Spleen (tissue), 7 donors: Measurements from ENCODE around the gene FAM53B.

ENCODE experiments used
- POLR2AphosphoS5 ChIP-seq, 3 donors: sonication (generic); formaldehyde crosslinking; IDR thresholded peaks; one replicate each; pipeline ENCODE4 v1.5.1; 2017; ENCODE audit warnings: antibody characterized with exemption in 3 of 3
- TF ChIP-seq, protein P1 (sequence below), 11 experiments: fragments of 200-600 bp in 7 of 11; fragments of 450-650 bp in 4 of 11; sonication (generic) in 4 of 11; IDR thresholded peaks in 8 of 11; conservative IDR thresholded peaks in 3 of 11; 1 replicate in 7 of 11; 2 replicates in 4 of 11; pipeline versions ENCODE4 v1.4.0 to v1.8.0; 2016 to 2021; ENCODE audit warnings: antibody characterized with exemption in 11 of 11, inconsistent platforms in 4 of 11, mild to moderate bottlenecking in 1 of 11
- donor health status: DM: no; HTN: no; CAD: no; lungs with moderate emphysema.
- donor health status: DM: no; HTN: no; CAD: no.
- donor health status: DM: no; HTN: no; CAD: no.

DNA sequence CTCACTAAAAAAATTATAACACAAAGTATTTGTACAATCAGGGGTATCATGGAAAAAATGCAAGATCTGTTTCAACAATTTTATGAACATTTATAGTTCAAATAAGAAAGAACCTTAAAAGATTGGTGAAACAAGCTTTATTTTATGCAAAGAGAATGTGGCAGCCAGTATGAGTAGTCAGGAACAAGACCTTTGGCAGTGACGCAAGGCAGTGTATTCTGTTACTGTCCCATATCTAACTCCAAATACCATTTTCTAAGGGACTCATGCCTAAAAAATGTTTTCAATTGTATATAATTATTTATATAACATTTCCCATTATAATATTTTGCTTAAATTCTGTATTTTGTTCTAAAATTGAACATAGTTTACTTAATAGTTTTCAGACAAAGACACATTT, 19.1 kb upstream of the FAM53B start:
- no peak for TF ChIP-seq POLR2AphosphoS5 (IDR thresholded peaks at IDR 0.05)
- TF ChIP-seq, protein P1, sequence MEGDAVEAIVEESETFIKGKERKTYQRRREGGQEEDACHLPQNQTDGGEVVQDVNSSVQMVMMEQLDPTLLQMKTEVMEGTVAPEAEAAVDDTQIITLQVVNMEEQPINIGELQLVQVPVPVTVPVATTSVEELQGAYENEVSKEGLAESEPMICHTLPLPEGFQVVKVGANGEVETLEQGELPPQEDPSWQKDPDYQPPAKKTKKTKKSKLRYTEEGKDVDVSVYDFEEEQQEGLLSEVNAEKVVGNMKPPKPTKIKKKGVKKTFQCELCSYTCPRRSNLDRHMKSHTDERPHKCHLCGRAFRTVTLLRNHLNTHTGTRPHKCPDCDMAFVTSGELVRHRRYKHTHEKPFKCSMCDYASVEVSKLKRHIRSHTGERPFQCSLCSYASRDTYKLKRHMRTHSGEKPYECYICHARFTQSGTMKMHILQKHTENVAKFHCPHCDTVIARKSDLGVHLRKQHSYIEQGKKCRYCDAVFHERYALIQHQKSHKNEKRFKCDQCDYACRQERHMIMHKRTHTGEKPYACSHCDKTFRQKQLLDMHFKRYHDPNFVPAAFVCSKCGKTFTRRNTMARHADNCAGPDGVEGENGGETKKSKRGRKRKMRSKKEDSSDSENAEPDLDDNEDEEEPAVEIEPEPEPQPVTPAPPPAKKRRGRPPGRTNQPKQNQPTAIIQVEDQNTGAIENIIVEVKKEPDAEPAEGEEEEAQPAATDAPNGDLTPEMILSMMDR (IDR thresholded peaks at IDR 0.05 in 8 of 11, conservative IDR thresholded peaks at IDR 0.05 in 3 of 11), result no peak
